H1 (cell line): ENCODE data around the gene APOL4. TPM values are rescaled to one million over a fixed set of nuclear protein-coding genes. Genes with fewer than 3 reads are reported as not detected.

Experiments
- CTCF ChIA-PET: fragments of 300-600 bp; sonication (Branson Sonifier 250); formaldehyde crosslinking; loops from one replicate; lab custom pipeline; 2021; ENCODE audit not compliant: partially characterized antibody; lab: Charles Lee
- POLR2A ChIA-PET: fragments of 300-600 bp; sonication (Branson Sonifier 250); formaldehyde crosslinking; loops from one replicate; lab custom pipeline; 2021; ENCODE audit warnings: inconsistent platforms; ENCODE audit not compliant: partially characterized antibody; lab: Charles Lee
- DNase-seq, 2 experiments: peaks; one replicate each; pipeline versions ENCODE4 v3.0.0 to v3.0.0-alpha.2; 2010 to 2022; ENCODE audit warnings: low spot score in 2 of 2, low read depth in 1 of 2, mixed read lengths in 1 of 2
- FAIRE-seq: peaks from 2 replicates; lab custom pipeline; 2011; peaks lifted over from hg19 to GRCh38; lab: Jason Lieb, UNC
- H2AFZ ChIP-seq: 2 replicates; pipeline ENCODE4 v1.8.1; 2012; ENCODE audit warnings: low read length, inconsistent platforms
- H2AK5ac ChIP-seq: 2 replicates; pipeline ENCODE4 v1.6.1; 2013; ENCODE audit warnings: low read depth, low read length
- H2BK120ac ChIP-seq: replicated peaks from 2 replicates; pipeline ENCODE3; 2013; ENCODE audit warnings: low read depth, low read length, inconsistent platforms
- H2BK12ac ChIP-seq: 2 replicates; pipeline ENCODE4 v1.6.1; 2013; ENCODE audit warnings: low read depth, low read length
- H2BK15ac ChIP-seq: 2 replicates; pipeline ENCODE4 v1.6.1; 2013; ENCODE audit warnings: low read length
- H2BK20ac ChIP-seq: 2 replicates; pipeline ENCODE4 v1.6.1; 2013; ENCODE audit warnings: low read length
- H2BK5ac ChIP-seq: 2 replicates; pipeline ENCODE4 v1.6.1; 2013; ENCODE audit warnings: low read depth, low read length
- H3K14ac ChIP-seq: 2 replicates; pipeline ENCODE4 v1.6.1; 2013; ENCODE audit warnings: inconsistent platforms; ENCODE audit not compliant: insufficient read length
- H3K18ac ChIP-seq: 2 replicates; pipeline ENCODE4 v1.6.1; 2013; ENCODE audit warnings: low read length; ENCODE audit errors: extremely low read depth
- H3K23ac ChIP-seq: 2 replicates; pipeline ENCODE4 v1.6.1; 2013; ENCODE audit warnings: inconsistent platforms; ENCODE audit not compliant: insufficient read length
- H3K23me2 ChIP-seq: 2 replicates; pipeline ENCODE4 v1.6.1; 2013; ENCODE audit warnings: low read depth, low read length
- H3K27ac ChIP-seq: 2 replicates; pipeline ENCODE4 v1.6.1; 2011; ENCODE audit warnings: low read depth, low read length, inconsistent platforms
- H3K27me3 ChIP-seq, 4 experiments: replicated peaks in 1 of 4; 1 replicate in 1 of 4; 2 replicates in 3 of 4; pipeline versions ENCODE4 v1.6.1 to v1.8.1; 2011 to 2013; ENCODE audit warnings: low read length in 3 of 4, mild to moderate bottlenecking in 3 of 4, inconsistent platforms in 2 of 4, mixed read lengths in 2 of 4, moderate library complexity in 1 of 4; ENCODE audit not compliant: control insufficient read depth in 3 of 4, insufficient read depth in 3 of 4; ENCODE audit errors: extremely low read depth in 1 of 4
- H3K36me3 ChIP-seq, 4 experiments: 2 replicates each; pipeline versions ENCODE4 v1.6.1 to v1.8.1; 2011 to 2013; ENCODE audit warnings: mild to moderate bottlenecking in 4 of 4, low read length in 3 of 4, moderate library complexity in 2 of 4, control low read depth in 1 of 4, inconsistent platforms in 1 of 4; ENCODE audit not compliant: insufficient read depth in 4 of 4, control insufficient read depth in 2 of 4
- H3K4ac ChIP-seq: replicated peaks from 2 replicates; pipeline ENCODE3; 2013; ENCODE audit warnings: low read length, low read depth, mixed read lengths, inconsistent platforms; ENCODE audit not compliant: insufficient read length
- H3K4me1 ChIP-seq, 4 experiments: replicated peaks in 1 of 4; 1 replicate in 1 of 4; 2 replicates in 3 of 4; pipeline versions ENCODE4 v1.6.1 to v1.8.1; 2011 to 2013; ENCODE audit warnings: low read length in 3 of 4, inconsistent platforms in 2 of 4, mixed read lengths in 1 of 4; ENCODE audit not compliant: insufficient read depth in 4 of 4, control insufficient read depth in 3 of 4
- H3K4me2 ChIP-seq, 2 experiments: 2 replicates each; pipeline versions ENCODE4 v1.6.1 to v1.8.1; 2011 to 2013; ENCODE audit warnings: low read depth in 2 of 2, low read length in 2 of 2, control low read depth in 1 of 2, inconsistent platforms in 1 of 2, mild to moderate bottlenecking in 1 of 2; ENCODE audit not compliant: insufficient read depth in 1 of 2
- H3K4me3 ChIP-seq, 4 experiments: fragments of 200-600, 300-600 bp in 1 of 4; sonication (generic), shearing (Covaris generic), sonication (Bioruptor Twin) in 1 of 4; 2 replicates each; pipeline versions ENCODE4 v1.5.1 to v1.8.1; 2011 to 2016; ENCODE audit warnings: low read length in 4 of 4, low read depth in 3 of 4, control low read depth in 2 of 4, inconsistent platforms in 2 of 4, mild to moderate bottlenecking in 2 of 4, mixed read lengths in 1 of 4, moderate library complexity in 1 of 4; ENCODE audit not compliant: insufficient read depth in 2 of 4; ENCODE audit errors: extremely low read depth in 1 of 4
- H3K56ac ChIP-seq: replicated peaks from 2 replicates; pipeline ENCODE3; 2013; ENCODE audit warnings: low read depth, mild to moderate bottlenecking, mixed read lengths, low read length, inconsistent platforms; ENCODE audit not compliant: insufficient read length
- H3K79me1 ChIP-seq: 2 replicates; pipeline ENCODE4 v1.6.1; 2013; ENCODE audit warnings: low read depth, low read length, control low read depth
- H3K79me2 ChIP-seq, 2 experiments: 2 replicates each; pipeline versions ENCODE4 v1.6.1 to v1.8.1; 2012 to 2013; ENCODE audit warnings: low read length in 2 of 2, mild to moderate bottlenecking in 2 of 2, inconsistent platforms in 1 of 2; ENCODE audit not compliant: insufficient read depth in 2 of 2, control insufficient read depth in 1 of 2
- H3K9ac ChIP-seq, 4 experiments: replicated peaks in 1 of 4; 1 replicate in 1 of 4; 2 replicates in 3 of 4; pipeline versions ENCODE4 v1.6.1 to v1.8.1; 2011 to 2013; ENCODE audit warnings: low read depth in 3 of 4, low read length in 3 of 4, control low read depth in 2 of 4, mild to moderate bottlenecking in 2 of 4, moderate library complexity in 2 of 4, inconsistent platforms in 1 of 4; ENCODE audit errors: extremely low read depth in 1 of 4
- H3K9me3 ChIP-seq, 2 experiments: 2 replicates each; pipeline versions ENCODE4 v1.6.1 to v1.8.1; 2012 to 2013; ENCODE audit warnings: mild to moderate bottlenecking in 2 of 2, moderate library complexity in 2 of 2, control low read depth in 1 of 2, inconsistent platforms in 1 of 2, low read depth in 1 of 2, low read length in 1 of 2, mixed read lengths in 1 of 2; ENCODE audit not compliant: insufficient read depth in 2 of 2
- H4K20me1 ChIP-seq, 2 experiments: replicated peaks in 1 of 2; 2 replicates each; pipeline versions ENCODE3 to v1.8.1; 2011 to 2013; ENCODE audit warnings: inconsistent platforms in 2 of 2, low read length in 2 of 2, mild to moderate bottlenecking in 1 of 2; ENCODE audit not compliant: insufficient read depth in 2 of 2, control insufficient read depth in 1 of 2
- H4K5ac ChIP-seq: 2 replicates; pipeline ENCODE4 v1.6.1; 2013; ENCODE audit warnings: low read length, low read depth, mixed read lengths, inconsistent platforms; ENCODE audit not compliant: insufficient read length
- H4K8ac ChIP-seq: 2 replicates; pipeline ENCODE4 v1.8.0; 2013; ENCODE audit warnings: mild to moderate bottlenecking, moderate library complexity, low read length, inconsistent platforms; ENCODE audit not compliant: insufficient read depth; ENCODE audit errors: extremely low read depth
- H4K91ac ChIP-seq: replicated peaks from 2 replicates; pipeline ENCODE3; 2013; ENCODE audit warnings: low read length, mixed read lengths, inconsistent platforms; ENCODE audit not compliant: insufficient read length
- BRCA1 ChIP-seq: IDR thresholded peaks from 2 replicates; pipeline ENCODE4 v1.6.1; 2012; ENCODE audit warnings: low read depth, low read length, improper control_type of control experiment
- CHD1 ChIP-seq: IDR thresholded peaks from 2 replicates; pipeline ENCODE4 v1.6.1; 2012; ENCODE audit warnings: low read depth, low read length, improper control_type of control experiment
- CTCF ChIP-seq, 3 experiments: IDR thresholded peaks; 1 replicate in 2 of 3; 2 replicates in 1 of 3; pipeline versions ENCODE4 v1.5.1 to v1.6.1; 2011; ENCODE audit warnings: low read length in 3 of 3, mild to moderate bottlenecking in 3 of 3, inconsistent platforms in 2 of 3, low read depth in 1 of 3, moderate library complexity in 1 of 3; ENCODE audit not compliant: insufficient read depth in 1 of 3; ENCODE audit errors: control extremely low read depth in 1 of 3
- KDM1A ChIP-seq: fragments of 200-600, 300-600 bp; sonication (generic); IDR thresholded peaks from 2 replicates; pipeline ENCODE4 v1.7.1; 2016; ENCODE audit warnings: mild to moderate bottlenecking, low read length, borderline replicate concordance
- MAFK ChIP-seq: IDR thresholded peaks from 2 replicates; pipeline ENCODE4 v1.6.1; 2012; ENCODE audit warnings: low read depth, mild to moderate bottlenecking, improper control_type of control experiment, low read length
- RXRA ChIP-seq: IDR thresholded peaks from 2 replicates; pipeline ENCODE4 v1.6.1; 2011; ENCODE audit warnings: low read depth, mild to moderate bottlenecking, low read length, moderate library complexity; ENCODE audit not compliant: insufficient read depth
- SRF ChIP-seq: IDR thresholded peaks from 2 replicates; pipeline ENCODE4 v1.6.1; 2011; ENCODE audit warnings: mild to moderate bottlenecking, low read depth, low read length, moderate library complexity
- TAF1 ChIP-seq: IDR thresholded peaks from 2 replicates; pipeline ENCODE4 v1.6.1; 2011; ENCODE audit warnings: mild to moderate bottlenecking, low read depth, low read length
- WGBS, 2 experiments: shearing (Covaris generic) in 1 of 2; methylation state at CpG; one replicate each; pipeline versions ENCODE4 v1.1.6 to v1.1.7; 2013 to 2015; ENCODE audit warnings: low lambda C conversion rate in 2 of 2, mixed read lengths in 2 of 2, inconsistent platforms in 1 of 2, low coverage in 1 of 2, missing lambda C conversion rate in 1 of 2; ENCODE audit not compliant: insufficient replicate concordance in 2 of 2, insufficient coverage in 1 of 2, insufficient read length in 1 of 2; ENCODE audit errors: extremely low coverage in 1 of 2, missing lambda C conversion rate in 1 of 2; 5-methylcytosine and 5-hydroxymethylcytosine counted together
- polyA plus RNA-seq, 7 experiments: library from polyadenylated mRNA; depleted of rRNA in 3 of 7; stranded (reverse) in 5 of 7; unstranded in 2 of 7; fragments of >200 nt in 5 of 7; fragments of 200-250 nt in 2 of 7; gene quantifications; 1 replicate in 5 of 7; 2 replicates in 1 of 7; 4 replicates in 1 of 7; pipeline versions ENCODE4 v1.2.1 to v1.2.3, GENCODE V29; 2011 to 2013; ENCODE audit warnings: missing spikeins in 2 of 7, mixed read lengths in 2 of 7
- total RNA-seq: library from RNA; stranded (reverse); fragmentation: NEBNext Ultra II Directional; extraction: Animal tissue kit (Norgen Biotek cat#: 25700); gene quantifications from 2 replicates; pipeline ENCODE4 v1.2.1, GENCODE V29; 2021
- TF ChIP-seq, protein P1 (sequence below): IDR thresholded peaks from 2 replicates; pipeline ENCODE4 v1.6.1; 2011; ENCODE audit warnings: low read depth, mild to moderate bottlenecking, low read length; ENCODE audit not compliant: insufficient read depth
- TF ChIP-seq, protein P2 (sequence below): IDR thresholded peaks from 2 replicates; pipeline ENCODE4 v1.6.1; 2012; ENCODE audit warnings: inconsistent platforms

Gene APOL4
- total and polyA plus RNA-seq, 2 of the 8 experiments (the other 6 are each of a cell fraction or from before 2014, with no cell fraction given), result 0.02 TPM; not detected in 1

DNA sequence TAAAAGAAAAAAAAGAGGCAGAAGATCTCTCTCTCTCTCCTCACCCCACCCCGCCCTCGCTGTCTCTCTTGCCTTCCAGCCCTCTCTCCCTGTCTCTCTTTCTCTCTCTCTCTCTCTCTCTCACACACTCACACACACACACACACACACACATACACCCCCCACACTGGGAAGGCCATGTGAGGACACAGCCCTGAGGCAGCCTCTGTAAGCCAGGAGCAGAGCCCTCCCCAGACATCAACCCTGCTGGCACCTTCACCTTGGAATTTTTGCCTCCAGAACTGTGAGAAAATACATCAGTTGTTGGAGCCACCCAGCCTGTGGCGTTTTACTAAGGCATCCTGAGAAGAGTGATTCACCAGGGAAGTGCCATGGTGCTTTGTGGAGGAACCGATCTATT, 55.7 kb downstream of the APOL4 start:
- H3K9me3 ChIP-seq, result no peaks in the 10 kb centered on the region
- FAIRE-seq (no peak), DNase-seq (no peak)
- ChIA-PET CTCF (interaction anchor here (1.1 to 8.4 kb wide), 7 partner anchors 9 to 318 kb away, joined by 3 to 86 read pairs (median 4); no protein-coding TSS in a partner anchor), POLR2A (no interaction called here)
- no peak overlapping the region for H4K8ac ChIP-seq
- no peak overlapping the region for H3K4ac ChIP-seq
- 73% methylated on average over 4 of the region's 4 CpGs; no CpG with 5 or more reads in 1 of the 2 experiments for WGBS, 2 experiments
- H2BK20ac ChIP-seq, result no peak overlapping the region
- H4K91ac ChIP-seq, result no peak overlapping the region
- no peak overlapping the region for H4K5ac ChIP-seq
- no peak overlapping the region for H3K23ac ChIP-seq
- no peak overlapping the region for H2AFZ ChIP-seq
- no peak overlapping the region for H2BK15ac ChIP-seq
- no peak overlapping the region for H3K18ac ChIP-seq
- peaks cover 5 to 10% (median 8%) of the 10 kb centered on the region in 4 experiments for H3K4me1 ChIP-seq
- H2BK5ac ChIP-seq, result no peak overlapping the region
- 0 out of 4 replicates have a peak overlapping the region, but pooled peaks of 1 of the 2 experiments have one; percentile 15 for H3K4me2 ChIP-seq
- H3K23me2 ChIP-seq, result 0 out of 2 replicates have a peak, but pooled peaks cover 1% of the 10 kb centered on the region
- no peak overlapping the region for H3K9ac ChIP-seq
- H3K36me3 ChIP-seq, result no peaks in the 10 kb centered on the region
- no peaks in the 10 kb centered on the region for H3K79me2 ChIP-seq
- H2AK5ac ChIP-seq, result no peak overlapping the region
- no peak overlapping the region for H2BK12ac ChIP-seq
- no peaks in the 10 kb centered on the region for H3K27me3 ChIP-seq
- H4K20me1 ChIP-seq, result no peaks in the 10 kb centered on the region
- H3K56ac ChIP-seq, result no peak overlapping the region
- no peak overlapping the region for H3K4me3 ChIP-seq
- H3K27ac ChIP-seq, result no peak overlapping the region
- no peak overlapping the region for H2BK120ac ChIP-seq
- no peak overlapping the region for H3K14ac ChIP-seq
- H3K79me1 ChIP-seq, result no peaks in the 10 kb centered on the region
- no peak for TF ChIP-seq RXRA
- TF ChIP-seq, protein P1, sequence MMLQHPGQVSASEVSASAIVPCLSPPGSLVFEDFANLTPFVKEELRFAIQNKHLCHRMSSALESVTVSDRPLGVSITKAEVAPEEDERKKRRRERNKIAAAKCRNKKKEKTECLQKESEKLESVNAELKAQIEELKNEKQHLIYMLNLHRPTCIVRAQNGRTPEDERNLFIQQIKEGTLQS, result no peak
- TF ChIP-seq KDM1A, result no peak
- TF ChIP-seq CTCF (IDR thresholded peaks at IDR 0.05; ENCODE audit: control extremely low read depth in 1 of 3, insufficient read depth in 1 of 3, low read depth in 1 of 3, low read length in 3 of 3), result no peak
- TF ChIP-seq, protein P2, sequence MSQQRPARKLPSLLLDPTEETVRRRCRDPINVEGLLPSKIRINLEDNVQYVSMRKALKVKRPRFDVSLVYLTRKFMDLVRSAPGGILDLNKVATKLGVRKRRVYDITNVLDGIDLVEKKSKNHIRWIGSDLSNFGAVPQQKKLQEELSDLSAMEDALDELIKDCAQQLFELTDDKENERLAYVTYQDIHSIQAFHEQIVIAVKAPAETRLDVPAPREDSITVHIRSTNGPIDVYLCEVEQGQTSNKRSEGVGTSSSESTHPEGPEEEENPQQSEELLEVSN, result no peak
- TF ChIP-seq CHD1, result no peak
- no peak for TF ChIP-seq TAF1
- no peak for TF ChIP-seq MAFK
- no peak for TF ChIP-seq BRCA1
- no peak for TF ChIP-seq SRF
